ENCODE results near the gene MPDU1.

MPDU1 gene

GRCh38 chr17:7623661-7624060, 40.0 kb downstream of the MPDU1 start:
- no peak for TF ChIP-seq TEAD4 (IDR thresholded peaks at IDR 0.05)
- no peak for TF ChIP-seq REST (IDR thresholded peaks at IDR 0.05; ENCODE audit: low read depth)
- no peak for TF ChIP-seq TAF1 (IDR thresholded peaks at IDR 0.05; ENCODE audit: low read depth)

- TF ChIP-seq ZBTB7A (IDR thresholded peaks at IDR 0.05; ENCODE audit: low read depth) (no peak), CREB1 (IDR thresholded peaks at IDR 0.05; ENCODE audit: low read depth) (no peak), FOXM1 (IDR thresholded peaks at IDR 0.05; ENCODE audit: borderline replicate concordance, low read depth) (no peak), EGR1 (IDR thresholded peaks at IDR 0.05) (no peak), YY1 (IDR thresholded peaks at IDR 0.05; ENCODE audit: low read depth) (no peak), CEBPB (IDR thresholded peaks at IDR 0.05) (no peak), REST (IDR thresholded peaks at IDR 0.05; ENCODE audit: low read depth) (no peak), USF1 (IDR thresholded peaks at IDR 0.05) (no peak), TEAD4 (IDR thresholded peaks at IDR 0.05) (no peak), MAX (IDR thresholded peaks at IDR 0.05) (no peak), TCF12 (IDR thresholded peaks at IDR 0.05; ENCODE audit: low read depth) (no peak), RAD21 (IDR thresholded peaks at IDR 0.05; ENCODE audit: low read depth) (no peak), EP300 (IDR thresholded peaks at IDR 0.05; ENCODE audit: borderline replicate concordance) (no peak), NFIC (IDR thresholded peaks at IDR 0.05) (no peak), TAF1 (IDR thresholded peaks at IDR 0.05; ENCODE audit: low read depth) (no peak)
These were observed 42.7 kb downstream of the MPDU1 start for GRCh38 chr17:7626307-7626706.

GRCh38 chr17:7626956-7627249, 43.3 kb downstream of the MPDU1 start:
- TF ChIP-seq ZBTB7A (IDR thresholded peaks at IDR 0.05; ENCODE audit: low read depth) = no peak
- no peak for TF ChIP-seq REST (IDR thresholded peaks at IDR 0.05; ENCODE audit: low read depth)
- TF ChIP-seq FOXM1 (IDR thresholded peaks at IDR 0.05; ENCODE audit: borderline replicate concordance, low read depth) = no peak
- TF ChIP-seq CREB1 (IDR thresholded peaks at IDR 0.05; ENCODE audit: low read depth) = no peak
- TF ChIP-seq EGR1 (IDR thresholded peaks at IDR 0.05) = no peak
- TF ChIP-seq MAX (IDR thresholded peaks at IDR 0.05) = no peak
- TF ChIP-seq TEAD4 (IDR thresholded peaks at IDR 0.05) = no peak
- TF ChIP-seq CEBPB (IDR thresholded peaks at IDR 0.05) = no peak

- TF ChIP-seq FOXM1 (IDR thresholded peaks at IDR 0.05; ENCODE audit: borderline replicate concordance, low read depth) (no peak), YY1 (IDR thresholded peaks at IDR 0.05; ENCODE audit: low read depth) (no peak), MAX (IDR thresholded peaks at IDR 0.05) (no peak), TAF1 (IDR thresholded peaks at IDR 0.05; ENCODE audit: low read depth) (peak; percentile 70), NFIC (IDR thresholded peaks at IDR 0.05) (no peak), USF1 (IDR thresholded peaks at IDR 0.05) (0 out of 2 replicates have a peak, but pooled peaks have one; percentile 13), EP300 (IDR thresholded peaks at IDR 0.05; ENCODE audit: borderline replicate concordance) (no peak), EGR1 (IDR thresholded peaks at IDR 0.05) (peak; percentile 63; the same call in 1 of the 2 replicates), CEBPB (IDR thresholded peaks at IDR 0.05) (no peak), ZBTB7A (IDR thresholded peaks at IDR 0.05; ENCODE audit: low read depth) (peak; percentile 84), REST (IDR thresholded peaks at IDR 0.05; ENCODE audit: low read depth) (no peak), CREB1 (IDR thresholded peaks at IDR 0.05; ENCODE audit: low read depth) (no peak), RAD21 (IDR thresholded peaks at IDR 0.05; ENCODE audit: low read depth) (no peak), TEAD4 (IDR thresholded peaks at IDR 0.05) (peak; percentile 48; the same call in 1 of the 2 replicates), TCF12 (IDR thresholded peaks at IDR 0.05; ENCODE audit: low read depth) (no peak)
These were observed 43.8 kb downstream of the MPDU1 start, which contains the start of gene SAT2 for GRCh38 chr17:7627250-7628121. Gene SAT2, minus strand, starts transcription at chr17:7627821. Its CDS starts 186 bp downstream, at chr17:7627635.
